Measurements from ENCODE around the gene HPN.
A peak's percentile ranks its signal among the peaks of the same experiment; 100 is the strongest.
"Not testable (repeated sequence)": the region's sequence is repeated elsewhere in the genome, so short reads cannot be mapped to it uniquely, and the experiment has no call there.

The HPN gene

DNA sequence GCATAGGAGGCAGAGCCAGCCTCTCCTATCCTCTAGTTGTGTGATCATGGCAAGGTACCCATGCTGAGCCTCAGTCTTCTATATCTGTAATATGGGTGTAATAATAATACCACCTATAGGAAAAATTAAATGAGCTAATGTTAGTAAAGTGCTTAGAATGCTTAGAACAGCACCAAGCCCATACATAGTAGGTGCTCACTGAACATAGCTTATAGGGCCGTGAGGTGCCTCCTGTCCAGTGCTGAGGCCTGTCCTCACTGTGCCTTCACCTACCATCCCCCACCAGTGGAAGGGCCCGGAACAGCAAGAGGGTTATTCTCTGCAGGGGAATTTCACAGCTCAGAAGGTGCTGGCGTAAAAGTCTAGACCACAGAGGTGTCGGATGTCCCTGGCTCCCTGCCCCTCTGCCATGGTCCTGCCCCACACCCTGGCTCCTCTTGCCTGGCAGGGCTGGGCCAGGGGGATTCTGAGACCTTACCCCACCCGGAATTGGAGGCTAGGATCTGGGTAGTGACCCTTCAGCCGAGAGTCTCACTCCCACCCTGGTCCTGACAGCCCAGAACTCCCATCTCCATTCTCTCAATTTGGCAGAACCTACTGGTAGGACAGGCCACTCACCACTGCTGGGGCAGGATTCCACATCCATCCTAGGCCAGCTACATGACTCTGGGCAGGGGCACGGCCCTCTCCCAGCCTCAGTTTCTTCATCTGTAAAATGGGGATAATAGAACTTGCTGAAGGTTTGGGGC, 13.5 kb upstream of the HPN start:
- peak; percentile 33 for DNase-seq (ENCODE audit: low read depth)
- H3K4me3 ChIP-seq (ENCODE audit: control insufficient read depth, low read depth, low read length): no peak overlapping the region

DNA sequence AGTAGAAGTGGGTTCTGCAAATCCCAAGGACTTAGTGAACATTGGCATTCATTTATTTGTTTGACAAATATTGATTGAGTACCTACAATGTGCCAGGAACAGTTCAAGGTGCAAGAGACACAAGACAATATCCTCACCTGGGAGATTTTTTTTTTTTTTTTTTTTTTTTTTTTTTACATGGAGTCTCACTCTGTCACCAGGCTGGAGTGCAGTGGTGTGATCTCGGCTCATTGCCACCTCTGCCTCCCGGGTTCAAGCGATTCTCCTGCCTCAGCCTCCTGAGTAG, 13.0 kb upstream of the HPN start:
- H3K4me3 ChIP-seq (ENCODE audit: control insufficient read depth, low read depth, low read length); DNase-seq (ENCODE audit: low read depth): not testable (repeated sequence)

More for the DNA sequence above, 13.5 kb upstream of the HPN start:
- TF ChIP-seq, protein P1, sequence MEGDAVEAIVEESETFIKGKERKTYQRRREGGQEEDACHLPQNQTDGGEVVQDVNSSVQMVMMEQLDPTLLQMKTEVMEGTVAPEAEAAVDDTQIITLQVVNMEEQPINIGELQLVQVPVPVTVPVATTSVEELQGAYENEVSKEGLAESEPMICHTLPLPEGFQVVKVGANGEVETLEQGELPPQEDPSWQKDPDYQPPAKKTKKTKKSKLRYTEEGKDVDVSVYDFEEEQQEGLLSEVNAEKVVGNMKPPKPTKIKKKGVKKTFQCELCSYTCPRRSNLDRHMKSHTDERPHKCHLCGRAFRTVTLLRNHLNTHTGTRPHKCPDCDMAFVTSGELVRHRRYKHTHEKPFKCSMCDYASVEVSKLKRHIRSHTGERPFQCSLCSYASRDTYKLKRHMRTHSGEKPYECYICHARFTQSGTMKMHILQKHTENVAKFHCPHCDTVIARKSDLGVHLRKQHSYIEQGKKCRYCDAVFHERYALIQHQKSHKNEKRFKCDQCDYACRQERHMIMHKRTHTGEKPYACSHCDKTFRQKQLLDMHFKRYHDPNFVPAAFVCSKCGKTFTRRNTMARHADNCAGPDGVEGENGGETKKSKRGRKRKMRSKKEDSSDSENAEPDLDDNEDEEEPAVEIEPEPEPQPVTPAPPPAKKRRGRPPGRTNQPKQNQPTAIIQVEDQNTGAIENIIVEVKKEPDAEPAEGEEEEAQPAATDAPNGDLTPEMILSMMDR (conservative IDR thresholded peaks at IDR 0.05; ENCODE audit: control insufficient read depth, insufficient read depth, low read depth, low read length): no peak

DNA sequence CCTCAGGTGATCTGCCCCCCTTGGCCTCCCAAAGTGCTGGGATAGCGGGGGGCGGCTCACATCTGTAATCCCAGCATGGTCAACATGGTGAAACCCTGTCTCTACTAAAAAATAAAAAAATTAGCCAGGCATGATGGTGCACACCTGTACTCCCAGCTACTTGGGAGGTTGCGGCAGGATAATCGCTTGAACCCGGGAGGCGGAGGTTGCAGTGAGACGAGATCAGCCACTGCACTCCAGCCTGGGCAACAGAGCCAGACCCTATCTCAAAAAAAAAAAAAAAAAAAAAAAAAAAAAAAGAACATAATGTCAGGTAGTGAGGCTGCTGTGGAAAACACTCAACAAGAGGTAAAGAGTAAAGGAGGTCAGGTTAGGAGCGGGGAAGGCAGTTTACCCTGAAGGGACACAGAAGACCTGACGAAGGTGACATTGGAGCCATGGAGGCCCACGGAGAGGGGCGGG, 12.2 kb upstream of the HPN start:
- H3K4me3 ChIP-seq (ENCODE audit: control insufficient read depth, low read depth, low read length); DNase-seq (ENCODE audit: low read depth): not testable (repeated sequence)

DNA sequence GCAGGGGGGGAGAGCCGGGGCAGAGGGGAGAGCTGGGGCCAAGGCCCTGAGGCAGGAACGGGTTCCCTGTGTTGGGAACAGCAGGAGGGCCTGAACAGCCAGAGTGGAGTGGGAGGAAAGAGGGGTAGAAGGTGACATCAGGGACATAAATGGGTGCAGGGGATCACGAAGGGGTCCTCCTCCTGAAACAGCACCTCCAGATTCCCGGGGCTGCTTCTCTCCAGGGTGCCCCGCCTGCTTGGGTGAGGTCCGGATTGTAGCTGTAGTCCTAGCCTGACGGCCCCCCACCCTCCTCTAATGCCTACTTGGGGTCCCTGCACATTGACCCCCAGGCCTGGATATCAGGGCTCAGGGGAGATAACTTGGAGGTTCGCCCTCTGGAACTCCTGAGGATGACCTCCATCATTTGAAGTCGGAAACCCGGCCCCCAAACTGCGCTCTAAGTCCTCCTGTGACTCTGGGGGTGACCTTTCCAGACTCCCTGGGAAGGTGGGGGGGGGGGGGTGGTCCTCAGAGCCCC, 11.7 kb upstream of the HPN start:
- TF ChIP-seq, protein P1 (conservative IDR thresholded peaks at IDR 0.05; ENCODE audit: control insufficient read depth, insufficient read depth, low read depth, low read length): no peak
- DNase-seq (ENCODE audit: low read depth): no peak
- peak overlapping the region; percentile 26 for H3K4me3 ChIP-seq (ENCODE audit: control insufficient read depth, low read depth, low read length)

DNA sequence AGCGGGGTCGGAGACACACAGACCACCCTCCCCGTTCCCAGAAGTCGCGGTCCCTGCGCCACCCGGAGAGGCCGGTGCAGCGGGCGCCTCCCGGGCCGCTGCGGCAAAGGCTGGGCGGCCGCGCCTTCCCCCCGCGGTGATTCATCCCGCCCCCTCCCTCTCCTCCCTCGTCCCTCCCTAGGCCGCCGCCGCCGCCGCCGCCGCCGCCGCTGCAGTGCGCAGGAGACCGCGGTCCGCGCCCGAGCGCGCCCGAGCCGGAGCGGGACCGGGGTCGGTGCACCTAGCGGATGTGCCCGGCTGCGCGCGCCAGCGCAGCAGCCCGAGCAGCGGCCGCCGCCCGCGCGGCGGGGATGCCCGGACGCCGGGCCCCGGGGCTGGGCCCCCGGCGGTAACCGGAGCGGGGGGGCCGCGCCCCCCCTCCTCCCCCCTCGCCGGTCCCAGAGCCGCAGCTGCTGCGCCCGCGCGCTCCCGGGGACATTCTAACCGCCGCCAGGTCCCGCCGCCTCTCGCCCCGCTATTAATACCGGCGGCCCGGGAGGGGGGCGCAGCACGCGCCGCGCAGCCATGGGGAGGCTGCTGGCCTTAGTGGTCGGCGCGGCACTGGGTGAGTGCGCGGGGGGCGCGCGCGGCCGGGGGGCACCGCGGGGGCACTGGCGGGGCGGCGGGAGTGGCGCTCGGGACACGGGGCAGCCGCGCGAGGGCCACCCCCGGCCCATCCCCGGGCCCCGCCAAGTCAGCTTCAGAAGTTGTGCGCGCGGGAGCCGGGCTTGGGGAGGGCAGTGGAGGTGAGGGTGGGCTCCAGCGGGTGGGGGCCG, 11.1 kb upstream of the HPN start, which contains the start of gene SCN1B:
TSS of gene SCN1B (plus strand) at position 214 of the 815 bp plus-strand sequence. CDS start at position 565, 351 bp downstream.
- TF ChIP-seq, protein P1 (conservative IDR thresholded peaks at IDR 0.05; ENCODE audit: control insufficient read depth, insufficient read depth, low read depth, low read length): no peak
- peak; percentile 52 for DNase-seq (ENCODE audit: low read depth)

DNA sequence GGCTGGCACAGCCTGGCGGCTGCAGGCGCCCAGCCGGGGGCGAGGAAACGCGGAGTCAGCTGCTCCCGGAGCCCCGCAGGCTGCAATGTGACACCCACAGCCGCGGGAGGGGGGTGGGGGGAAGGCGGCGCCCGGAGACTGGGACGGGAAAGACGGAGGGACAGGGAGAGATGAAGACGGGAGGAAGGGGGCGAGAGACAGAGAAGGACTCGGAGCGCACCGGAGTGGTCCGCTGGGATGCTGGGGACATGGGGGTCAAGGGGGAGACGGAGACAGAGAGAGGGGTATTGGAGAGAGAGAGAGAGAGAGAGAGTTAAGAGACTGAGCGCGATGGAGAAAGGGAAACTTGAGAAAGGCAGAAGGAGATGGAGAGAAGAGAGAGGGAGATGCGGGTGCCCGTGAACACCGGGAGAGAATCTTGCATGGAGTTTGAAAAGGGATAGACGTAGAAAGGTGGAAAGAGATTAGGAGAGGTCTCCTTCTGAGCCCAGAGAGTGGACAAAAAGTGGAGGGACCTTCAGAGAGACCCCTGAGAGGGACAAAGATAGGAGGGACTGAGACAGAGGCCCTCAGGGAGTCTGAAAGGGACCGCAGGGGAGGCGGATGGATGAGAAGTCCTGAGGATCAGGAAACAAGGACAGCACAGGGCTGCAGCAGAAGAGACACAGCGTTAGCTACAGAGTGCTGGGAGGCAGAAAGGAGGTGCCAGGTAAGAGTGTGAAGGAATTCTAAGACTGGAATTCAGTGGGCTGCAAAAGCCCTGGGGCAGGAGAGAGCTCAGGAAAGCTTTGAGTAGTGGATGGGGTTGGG, 10.2 kb upstream of the HPN start:
- TF ChIP-seq, protein P1 (conservative IDR thresholded peaks at IDR 0.05; ENCODE audit: control insufficient read depth, insufficient read depth, low read depth, low read length): no peak
- no peak for DNase-seq (ENCODE audit: low read depth)
- peak overlapping the region; percentile 35 for H3K4me3 ChIP-seq (ENCODE audit: control insufficient read depth, low read depth, low read length)

More for the DNA sequence above, 11.1 kb upstream of the HPN start, which contains the start of gene SCN1B:
- H3K4me3 ChIP-seq (ENCODE audit: control insufficient read depth, low read depth, low read length): peak within 1 kb of the TSS; percentile 35

DNA sequence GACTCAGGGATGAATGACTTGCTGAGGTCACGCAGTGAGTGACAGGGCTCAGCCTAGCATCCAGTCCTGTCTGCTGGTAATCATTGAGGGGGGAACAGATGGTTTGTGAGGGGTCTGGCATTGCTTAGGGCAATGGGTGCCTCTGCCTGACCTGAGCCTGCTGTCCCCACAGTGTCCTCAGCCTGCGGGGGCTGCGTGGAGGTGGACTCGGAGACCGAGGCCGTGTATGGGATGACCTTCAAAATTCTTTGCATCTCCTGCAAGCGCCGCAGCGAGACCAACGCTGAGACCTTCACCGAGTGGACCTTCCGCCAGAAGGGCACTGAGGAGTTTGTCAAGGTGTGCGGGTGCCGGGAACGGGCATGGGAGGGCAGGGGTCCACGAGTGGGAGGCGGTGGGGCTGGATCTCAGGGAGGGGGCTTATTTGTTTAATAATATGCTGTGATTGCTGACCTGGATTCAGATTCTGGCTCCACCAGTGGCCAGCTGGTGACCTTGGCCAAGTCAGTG, 9.1 kb upstream of the HPN start:
- H3K4me3 ChIP-seq (ENCODE audit: control insufficient read depth, low read depth, low read length): no peak overlapping the region
- TF ChIP-seq, protein P1 (conservative IDR thresholded peaks at IDR 0.05; ENCODE audit: control insufficient read depth, insufficient read depth, low read depth, low read length): no peak
- no peak for DNase-seq (ENCODE audit: low read depth)
